ENCODE data around the gene ARRDC4.

Gene ARRDC4

GRCh38 chr15:97976766-97977503, 16.4 kb downstream of the ARRDC4 start:
- CTCF ChIA-PET, result interaction anchor here (0.6 to 1.4 kb wide), 5 partner anchors 13 to 1391 kb away, joined by 3 to 5 read pairs (median 3); no protein-coding TSS in a partner anchor
- no peaks in the 10 kb centered on the region for H3K4me1 ChIP-seq (ENCODE audit: control insufficient read depth, insufficient read depth, low read length)
- H3K9me3 ChIP-seq (ENCODE audit: control insufficient read depth, insufficient read depth, low read depth, low read length), result no peaks in the 10 kb centered on the region
- H3K36me3 ChIP-seq (ENCODE audit: control insufficient read depth in 2 of 2, insufficient read depth in 1 of 2, low read length in 2 of 2), result peaks cover 5 to 15% of the 10 kb centered on the region in 2 experiments; a peak in 2 of 3 replicates
- no peak overlapping the region for H3K4me3 ChIP-seq (ENCODE audit: low read depth, low read length)
- POLR2A ChIA-PET, result no interaction called here
- no peak overlapping the region for H3K27ac ChIP-seq (ENCODE audit: extremely low read depth, low read depth, low read length)
- TF ChIP-seq ZBTB1 (tag by site-specific recombination; IDR thresholded peaks at IDR 0.05) (no peak), ZNF132 (tag by site-specific recombination; IDR thresholded peaks at IDR 0.05; ENCODE audit: borderline replicate concordance) (no peak), YY2 (tag by site-specific recombination; IDR thresholded peaks at IDR 0.05) (no peak), KLF10 (tag by site-specific recombination; IDR thresholded peaks at IDR 0.05) (no peak), ZNF792 (tag by site-specific recombination; IDR thresholded peaks at IDR 0.05) (no peak)

DNA sequence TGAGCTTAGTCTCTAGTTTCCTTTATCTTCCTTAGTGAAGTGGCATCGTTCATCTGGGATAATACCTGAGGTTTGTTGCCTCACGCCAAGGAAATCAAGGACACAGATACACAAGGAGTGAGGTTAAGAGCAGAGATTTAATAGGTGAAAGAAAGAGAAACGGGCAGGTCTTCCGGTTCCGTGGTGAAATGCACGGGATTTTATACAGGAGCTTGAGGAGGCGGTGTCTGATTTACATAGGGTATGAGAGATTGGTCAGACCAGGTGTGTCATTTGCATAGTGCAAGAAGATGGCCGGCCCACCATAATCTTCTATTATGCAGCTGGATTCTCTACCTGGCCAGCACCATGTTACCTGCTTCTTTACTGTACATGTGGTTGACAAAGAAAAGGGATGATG, 17.2 kb downstream of the ARRDC4 start:
- Histone ChIP-seq H3K4me3 (ENCODE audit: low read depth, low read length) (no peak overlapping the region), H3K9me3 (ENCODE audit: control insufficient read depth, insufficient read depth, low read depth, low read length) (no peaks in the 10 kb centered on the region), H3K36me3 (ENCODE audit: control insufficient read depth in 2 of 2, insufficient read depth in 1 of 2, low read length in 2 of 2) (peaks cover 0 to 7% of the 10 kb centered on the region in 2 experiments; a peak in 2 of 3 replicates), H3K27ac (ENCODE audit: extremely low read depth, low read depth, low read length) (no peak overlapping the region), H3K4me1 (ENCODE audit: control insufficient read depth, insufficient read depth, low read length) (no peaks in the 10 kb centered on the region)
- TF ChIP-seq, protein P1, sequence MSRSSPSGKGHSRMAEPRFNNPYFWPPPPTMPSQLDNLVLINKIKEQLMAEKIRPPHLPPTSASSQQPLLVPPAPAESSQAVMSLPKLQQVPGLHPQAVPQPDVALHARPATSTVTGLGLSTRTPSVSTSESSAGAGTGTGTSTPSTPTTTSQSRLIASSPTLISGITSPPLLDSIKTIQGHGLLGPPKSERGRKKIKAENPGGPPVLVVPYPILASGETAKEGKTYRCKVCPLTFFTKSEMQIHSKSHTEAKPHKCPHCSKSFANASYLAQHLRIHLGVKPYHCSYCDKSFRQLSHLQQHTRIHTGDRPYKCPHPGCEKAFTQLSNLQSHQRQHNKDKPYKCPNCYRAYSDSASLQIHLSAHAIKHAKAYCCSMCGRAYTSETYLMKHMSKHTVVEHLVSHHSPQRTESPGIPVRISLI (tag by site-specific recombination; IDR thresholded peaks at IDR 0.05), result no peak
- TF ChIP-seq GLIS2 (tag by site-specific recombination; IDR thresholded peaks at IDR 0.05) (no peak), ZFP3 (tag by site-specific recombination; IDR thresholded peaks at IDR 0.05; ENCODE audit: low read depth) (no peak), ZBTB8A (tag by site-specific recombination; IDR thresholded peaks at IDR 0.05) (no peak), HOXD13 (CRISPR knock-in tag; IDR thresholded peaks at IDR 0.05; ENCODE audit: borderline replicate concordance) (no peak), ZNF175 (tag by site-specific recombination; IDR thresholded peaks at IDR 0.05) (no peak), ZNF37A (tag by site-specific recombination; IDR thresholded peaks at IDR 0.05) (no peak), KLF9 (tag by site-specific recombination; IDR thresholded peaks at IDR 0.05; ENCODE audit: low read depth) (no peak), SP3 (tag by site-specific recombination; IDR thresholded peaks at IDR 0.05) (no peak), TRIM28 (IDR thresholded peaks at IDR 0.05; ENCODE audit: borderline replicate concordance, low read length) (no peak), TCF7L2 (IDR thresholded peaks at IDR 0.05; ENCODE audit: borderline replicate concordance, low read depth, low read length) (no peak), ZNF837 (tag by site-specific recombination; IDR thresholded peaks at IDR 0.05) (no peak), ZNF404 (tag by site-specific recombination; IDR thresholded peaks at IDR 0.05) (no peak), ZNF248 (tag by site-specific recombination; IDR thresholded peaks at IDR 0.05) (no peak), MEIS1 (CRISPR knock-in tag; IDR thresholded peaks at IDR 0.05; ENCODE audit: borderline replicate concordance) (no peak), ZNF221 (tag by site-specific recombination; IDR thresholded peaks at IDR 0.05; ENCODE audit: borderline replicate concordance) (no peak), ZNF114 (tag by site-specific recombination; IDR thresholded peaks at IDR 0.05) (no peak), ZNF664 (tag by site-specific recombination; IDR thresholded peaks at IDR 0.05) (no peak), KLF16 (tag by site-specific recombination; IDR thresholded peaks at IDR 0.05) (no peak)
- ChIA-PET CTCF (interaction anchor here (0.6 to 1.4 kb wide), 4 partner anchors 13 to 324 kb away, joined by 3 to 5 read pairs (median 4); no protein-coding TSS in a partner anchor), POLR2A (no interaction called here)
